Brain microvascular endothelial cell (primary cell): ENCODE measurements around the gene RFTN1.

Experiments
- DNase-seq: peaks from one replicate; pipeline ENCODE4 v3.0.0-alpha.2; 2020
- H3K27ac ChIP-seq: fragments of 250-450 bp; sonication (Bioruptor Pico); 2 replicates; pipeline ENCODE4 v1.5.1; 2020; ENCODE audit warnings: mild to moderate bottlenecking, moderate library complexity
- H3K27me3 ChIP-seq: fragments of 250-450 bp; sonication (Bioruptor Pico); replicated peaks from 2 replicates; pipeline ENCODE4 v1.5.1; 2020; ENCODE audit warnings: mild to moderate bottlenecking
- H3K36me3 ChIP-seq: fragments of 250-450 bp; sonication (Bioruptor Pico); replicated peaks from 2 replicates; pipeline ENCODE4 v1.5.1; 2020; ENCODE audit warnings: mild to moderate bottlenecking
- H3K4me3 ChIP-seq: 2 replicates; pipeline ENCODE4 v1.5.1; 2011; ENCODE audit warnings: low read depth, mild to moderate bottlenecking, control low read depth, low read length, moderate library complexity
- in situ Hi-C: cut with HindIII; loops from 2 replicates; pipeline ENCODE4 v1.10.0; 2017; ENCODE audit warnings: low sequenced_read_pairs, low pct_ligation_motif_present
- TF ChIP-seq, protein P1 (sequence below): IDR thresholded peaks from 2 replicates; pipeline ENCODE4 v1.5.1; 2011; ENCODE audit warnings: low read depth, mild to moderate bottlenecking, moderate library complexity, low read length, control low read depth, inconsistent platforms; ENCODE audit errors: missing control alignments

Gene RFTN1

DNA sequence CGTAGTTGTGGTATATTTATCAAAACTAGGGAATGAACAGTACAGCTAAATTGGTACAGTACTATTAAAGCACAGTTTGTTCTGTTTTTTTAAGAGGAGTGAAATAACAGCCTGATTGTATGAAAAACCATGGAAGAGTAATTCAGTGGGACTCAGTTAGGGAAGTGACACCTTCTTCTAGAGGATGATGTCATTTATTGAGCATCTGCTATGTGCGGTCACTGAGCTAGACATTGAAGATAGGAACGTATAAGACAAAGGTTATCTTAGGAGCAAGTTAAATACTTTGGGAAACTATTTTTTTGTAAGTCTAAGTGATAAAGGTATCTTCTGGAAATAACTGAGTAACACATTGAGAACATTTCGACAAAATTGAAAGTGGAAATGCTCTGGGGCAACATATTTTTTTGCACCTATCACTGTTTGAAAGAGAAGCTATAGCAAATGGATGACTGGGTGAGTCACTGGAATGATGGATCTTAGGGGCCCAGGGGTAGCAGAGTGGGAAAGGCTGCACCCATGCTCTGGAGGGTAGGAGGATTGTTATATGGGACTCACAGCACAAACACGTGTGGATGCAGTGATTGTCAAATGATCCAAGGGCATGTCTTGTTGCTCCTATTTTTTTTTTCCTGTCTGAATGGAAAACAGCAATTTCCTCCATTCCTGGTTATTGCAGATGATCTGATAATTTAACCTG, 205.5 kb downstream of the RFTN1 start:
- Histone ChIP-seq H3K27me3 (no peaks in the 10 kb centered on the region), H3K27ac (peak overlapping the region; percentile 18), H3K4me3 (no peak overlapping the region), H3K36me3 (no peaks in the 10 kb centered on the region)
- peak; percentile 64 for DNase-seq
- TF ChIP-seq, protein P1, sequence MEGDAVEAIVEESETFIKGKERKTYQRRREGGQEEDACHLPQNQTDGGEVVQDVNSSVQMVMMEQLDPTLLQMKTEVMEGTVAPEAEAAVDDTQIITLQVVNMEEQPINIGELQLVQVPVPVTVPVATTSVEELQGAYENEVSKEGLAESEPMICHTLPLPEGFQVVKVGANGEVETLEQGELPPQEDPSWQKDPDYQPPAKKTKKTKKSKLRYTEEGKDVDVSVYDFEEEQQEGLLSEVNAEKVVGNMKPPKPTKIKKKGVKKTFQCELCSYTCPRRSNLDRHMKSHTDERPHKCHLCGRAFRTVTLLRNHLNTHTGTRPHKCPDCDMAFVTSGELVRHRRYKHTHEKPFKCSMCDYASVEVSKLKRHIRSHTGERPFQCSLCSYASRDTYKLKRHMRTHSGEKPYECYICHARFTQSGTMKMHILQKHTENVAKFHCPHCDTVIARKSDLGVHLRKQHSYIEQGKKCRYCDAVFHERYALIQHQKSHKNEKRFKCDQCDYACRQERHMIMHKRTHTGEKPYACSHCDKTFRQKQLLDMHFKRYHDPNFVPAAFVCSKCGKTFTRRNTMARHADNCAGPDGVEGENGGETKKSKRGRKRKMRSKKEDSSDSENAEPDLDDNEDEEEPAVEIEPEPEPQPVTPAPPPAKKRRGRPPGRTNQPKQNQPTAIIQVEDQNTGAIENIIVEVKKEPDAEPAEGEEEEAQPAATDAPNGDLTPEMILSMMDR = no peak
- in situ Hi-C loops = no loop called here

GRCh38 chr3:16305111-16305541, 208.4 kb downstream of the RFTN1 start:
- Histone ChIP-seq H3K4me3 (no peak overlapping the region), H3K27me3 (no peaks in the 10 kb centered on the region), H3K36me3 (no peaks in the 10 kb centered on the region), H3K27ac (no peak overlapping the region)
- TF ChIP-seq, protein P1 = no peak
- DNase-seq = no peak
- in situ Hi-C loops = no loop called here

GRCh38 chr3:16304061-16305010, 209.2 kb downstream of the RFTN1 start:
- Histone ChIP-seq H3K27ac (no peak overlapping the region), H3K27me3 (no peaks in the 10 kb centered on the region), H3K4me3 (no peak overlapping the region), H3K36me3 (no peaks in the 10 kb centered on the region)
- in situ Hi-C loops = no loop called here
- TF ChIP-seq, protein P1 = no peak
- peak; percentile 35 for DNase-seq

DNA sequence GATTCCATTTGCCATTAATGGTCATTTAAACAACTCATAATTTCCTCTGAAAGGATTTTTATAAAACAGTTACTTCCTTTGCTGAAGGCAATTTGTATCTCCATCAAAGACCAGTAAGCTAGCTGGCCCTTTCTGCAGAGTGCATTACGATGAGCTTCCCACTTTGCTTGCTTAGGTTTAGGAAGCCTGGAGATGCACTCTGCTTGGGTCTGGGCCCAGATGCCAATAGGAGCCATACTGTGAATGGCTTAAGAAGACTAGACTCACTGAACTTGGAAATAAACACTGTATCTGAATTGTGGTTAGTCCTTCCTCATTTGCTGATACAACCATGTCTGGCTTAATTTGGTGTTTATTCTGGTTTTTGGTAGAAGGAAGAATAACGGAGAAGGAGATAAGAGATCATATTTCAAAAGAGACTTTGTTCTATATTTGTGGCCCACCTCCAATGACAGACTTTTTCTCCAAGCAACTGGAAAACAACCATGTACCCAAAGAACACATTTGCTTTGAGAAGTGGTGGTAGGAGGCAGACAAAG, 210.4 kb downstream of the RFTN1 start:
- H3K27me3 ChIP-seq = no peaks in the 10 kb centered on the region
- no peak for DNase-seq
- no peaks in the 10 kb centered on the region for H3K36me3 ChIP-seq
- TF ChIP-seq, protein P1 = no peak
- in situ Hi-C loops = no loop called here
- no peak overlapping the region for H3K27ac ChIP-seq
- H3K4me3 ChIP-seq = no peak overlapping the region

GRCh38 chr3:16302082-16302631, 211.3 kb downstream of the RFTN1 start:
- Histone ChIP-seq H3K4me3 (no peak overlapping the region), H3K27me3 (no peaks in the 10 kb centered on the region), H3K27ac (no peak overlapping the region), H3K36me3 (no peaks in the 10 kb centered on the region)
- TF ChIP-seq, protein P1 = no peak
- no peak for DNase-seq
- in situ Hi-C loops = no loop called here
